Measurements from ENCODE around the gene MYBPH. TPM values are rescaled to one million over a fixed set of nuclear protein-coding genes. Genes with fewer than 3 reads are reported as not detected.

The MYBPH gene
- total RNA-seq, 4 donors from 2014 or later: not detected

GRCh38 chr1:203150511-203151297 is 24.9 kb downstream of the MYBPH start:
- Histone ChIP-seq H3K4me1 (peaks cover 0 to 12% (median 0%) of the 10 kb centered on the region in 4 donors), H3K27ac (no peak overlapping the region), H3K4me3 (no peak overlapping the region), H3K27me3 (no peaks in the 10 kb centered on the region), H3K9me3 (no peaks in the 10 kb centered on the region), H3K36me3 (no peaks in the 10 kb centered on the region)
- TF ChIP-seq EP300 (IDR thresholded peaks at IDR 0.05): no peak
- TF ChIP-seq POLR2A (IDR thresholded peaks at IDR 0.05): no peak
- TF ChIP-seq CTCF (IDR thresholded peaks at IDR 0.05): no peak
- 78 to 79% methylated on average over 8 to 9 of the region's 9 CpGs for WGBS, 2 donors
- no peak for DNase-seq (ENCODE audit: low spot score in 2 of 2)

- H3K27me3 ChIP-seq: no peaks in the 10 kb centered on the region
- H3K36me3 ChIP-seq: no peaks in the 10 kb centered on the region
- 72 to 74% methylated on average over 7 of the region's 7 CpGs for WGBS, 2 donors
- DNase-seq (ENCODE audit: low spot score in 2 of 2): no peak
- H3K4me1 ChIP-seq: peaks cover 0 to 26% (median 0%) of the 10 kb centered on the region in 4 donors
- no peaks in the 10 kb centered on the region for H3K9me3 ChIP-seq
- TF ChIP-seq POLR2A (IDR thresholded peaks at IDR 0.05) (no peak), CTCF (IDR thresholded peaks at IDR 0.05) (no peak), EP300 (IDR thresholded peaks at IDR 0.05) (no peak)
- H3K4me3 ChIP-seq: no peak overlapping the region
- H3K27ac ChIP-seq: no peak overlapping the region
Observed at GRCh38 chr1:203149188-203149840, 26.3 kb downstream of the MYBPH start.

GRCh38 chr1:203148579-203148978 is 27.0 kb downstream of the MYBPH start:
- Histone ChIP-seq H3K9me3 (no peaks in the 10 kb centered on the region), H3K4me1 (peaks cover 0 to 26% (median 0%) of the 10 kb centered on the region in 4 donors), H3K27ac (no peak overlapping the region), H3K27me3 (no peaks in the 10 kb centered on the region), H3K4me3 (no peak overlapping the region), H3K36me3 (no peaks in the 10 kb centered on the region)
- TF ChIP-seq EP300 (IDR thresholded peaks at IDR 0.05): no peak
- 89 to 92% methylated on average over 12 of the region's 12 CpGs for WGBS, 2 donors
- DNase-seq (ENCODE audit: low spot score in 2 of 2): no peak

- no peaks in the 10 kb centered on the region for H3K36me3 ChIP-seq
- TF ChIP-seq POLR2A (IDR thresholded peaks at IDR 0.05) (no peak), CTCF (IDR thresholded peaks at IDR 0.05) (peak in 1 of 5 experiments; percentile 13), EP300 (IDR thresholded peaks at IDR 0.05) (no peak)
- H3K27me3 ChIP-seq: no peaks in the 10 kb centered on the region
- no peak overlapping the region for H3K27ac ChIP-seq
- DNase-seq (ENCODE audit: low spot score in 2 of 2): no peak
- H3K4me1 ChIP-seq: peaks cover 0 to 26% (median 0%) of the 10 kb centered on the region in 4 donors
- H3K4me3 ChIP-seq: no peak overlapping the region
- WGBS, 2 donors: 94 to 95% methylated on average over 5 of the region's 5 CpGs
- H3K9me3 ChIP-seq: no peaks in the 10 kb centered on the region
Observed at GRCh38 chr1:203148127-203148526, 27.5 kb downstream of the MYBPH start.

- no peaks in the 10 kb centered on the region for H3K9me3 ChIP-seq
- H3K4me3 ChIP-seq: no peak overlapping the region
- TF ChIP-seq POLR2A (IDR thresholded peaks at IDR 0.05) (no peak), EP300 (IDR thresholded peaks at IDR 0.05) (no peak), CTCF (IDR thresholded peaks at IDR 0.05) (no peak)
- 53 to 54% methylated on average over 5 of the region's 5 CpGs for WGBS, 2 donors
- no peak for DNase-seq (ENCODE audit: low spot score in 2 of 2)
- H3K27ac ChIP-seq: no peak overlapping the region
- peaks cover 0 to 26% (median 0%) of the 10 kb centered on the region in 4 donors for H3K4me1 ChIP-seq
- no peaks in the 10 kb centered on the region for H3K36me3 ChIP-seq
- no peaks in the 10 kb centered on the region for H3K27me3 ChIP-seq
Observed at GRCh38 chr1:203147376-203147775, 28.2 kb downstream of the MYBPH start.
